Brain microvascular endothelial cell (primary cell): Measurements from ENCODE around the gene CLIC5.

Experiments used
- DNase-seq: peaks from one replicate; pipeline ENCODE4 v3.0.0-alpha.2; 2020
- H3K27ac ChIP-seq: fragments of 250-450 bp; sonication (Bioruptor Pico); 2 replicates; pipeline ENCODE4 v1.5.1; 2020; ENCODE audit warnings: mild to moderate bottlenecking, moderate library complexity
- H3K27me3 ChIP-seq: fragments of 250-450 bp; sonication (Bioruptor Pico); replicated peaks from 2 replicates; pipeline ENCODE4 v1.5.1; 2020; ENCODE audit warnings: mild to moderate bottlenecking
- H3K36me3 ChIP-seq: fragments of 250-450 bp; sonication (Bioruptor Pico); replicated peaks from 2 replicates; pipeline ENCODE4 v1.5.1; 2020; ENCODE audit warnings: mild to moderate bottlenecking
- H3K4me3 ChIP-seq: 2 replicates; pipeline ENCODE4 v1.5.1; 2011; ENCODE audit warnings: low read depth, mild to moderate bottlenecking, control low read depth, low read length, moderate library complexity
- CTCF ChIP-seq: IDR thresholded peaks from 2 replicates; pipeline ENCODE4 v1.5.1; 2011; ENCODE audit warnings: low read depth, mild to moderate bottlenecking, moderate library complexity, low read length, control low read depth, inconsistent platforms; ENCODE audit errors: missing control alignments
- in situ Hi-C: cut with HindIII; loops from 2 replicates; pipeline ENCODE4 v1.10.0; 2017; ENCODE audit warnings: low sequenced_read_pairs, low pct_ligation_motif_present

The CLIC5 gene

DNA sequence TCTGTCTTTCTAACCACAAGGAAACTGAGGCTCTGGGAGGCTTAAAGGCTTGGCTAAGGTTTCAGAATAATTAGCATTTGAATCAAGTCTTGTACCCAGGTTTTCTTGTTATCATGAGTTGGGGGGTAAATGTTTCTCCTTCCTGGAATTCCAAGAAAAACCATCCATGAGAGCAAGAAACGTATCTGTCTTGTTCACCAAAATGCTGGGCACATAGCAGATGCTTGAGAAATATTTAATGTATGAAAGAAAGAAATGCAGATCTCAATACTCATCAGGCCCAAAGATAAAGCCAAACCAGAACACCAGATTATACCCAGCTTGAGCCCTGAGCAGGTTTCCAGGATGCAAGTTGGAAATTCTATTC lies 164.6 kb downstream of the CLIC5 start:
- H3K36me3 ChIP-seq: no peaks in the 10 kb centered on the region
- in situ Hi-C loops: no loop called here
- H3K4me3 ChIP-seq: no peak overlapping the region
- H3K27ac ChIP-seq: no peak overlapping the region
- no peak for DNase-seq
- H3K27me3 ChIP-seq: no peaks in the 10 kb centered on the region
- TF ChIP-seq CTCF: no peak

DNA sequence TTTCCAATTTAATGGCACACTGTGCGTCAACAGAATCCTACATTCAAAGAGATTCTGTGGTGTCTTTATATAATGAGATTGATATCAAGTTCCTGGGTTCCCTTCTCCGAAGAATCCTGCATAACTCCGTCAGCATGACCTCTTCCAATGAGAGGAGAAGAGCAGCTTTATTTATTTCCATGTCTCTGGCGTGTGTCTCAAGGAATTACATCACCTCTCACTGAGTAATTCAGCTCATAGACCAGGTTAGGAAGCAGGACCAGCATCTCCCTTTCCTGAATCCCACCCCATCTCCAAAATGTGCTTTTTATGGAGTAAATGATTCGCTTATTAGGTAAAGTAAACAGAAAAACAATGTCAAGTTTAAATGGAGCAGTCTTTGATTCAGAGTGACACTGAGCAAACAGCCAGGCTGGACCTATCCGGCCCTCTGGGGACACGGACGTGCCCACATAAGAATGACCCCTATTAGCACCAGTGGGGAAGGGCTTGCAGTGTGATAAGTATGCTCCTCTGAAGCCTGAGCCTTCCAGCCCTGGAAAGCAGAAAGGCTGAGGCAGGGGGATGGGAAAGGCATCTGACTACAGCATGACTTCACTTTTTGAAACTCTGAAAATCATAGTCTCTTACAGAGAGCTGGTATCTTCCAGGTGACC lies 165.2 kb downstream of the CLIC5 start:
- in situ Hi-C loops: no loop called here

GRCh38 chr6:45845567-45845966 lies 170.1 kb downstream of the CLIC5 start:
- H3K36me3 ChIP-seq: no peaks in the 10 kb centered on the region
- no peaks in the 10 kb centered on the region for H3K27me3 ChIP-seq
- DNase-seq: no peak
- in situ Hi-C loops: no loop called here
- no peak overlapping the region for H3K27ac ChIP-seq
- H3K4me3 ChIP-seq: no peak overlapping the region
- no peak for TF ChIP-seq CTCF

More for the DNA sequence above, 165.2 kb downstream of the CLIC5 start:
- no peaks in the 10 kb centered on the region for H3K27me3 ChIP-seq
- no peak for TF ChIP-seq CTCF
- H3K36me3 ChIP-seq: no peaks in the 10 kb centered on the region
- no peak overlapping the region for H3K27ac ChIP-seq
- H3K4me3 ChIP-seq: no peak overlapping the region
- no peak for DNase-seq

DNA sequence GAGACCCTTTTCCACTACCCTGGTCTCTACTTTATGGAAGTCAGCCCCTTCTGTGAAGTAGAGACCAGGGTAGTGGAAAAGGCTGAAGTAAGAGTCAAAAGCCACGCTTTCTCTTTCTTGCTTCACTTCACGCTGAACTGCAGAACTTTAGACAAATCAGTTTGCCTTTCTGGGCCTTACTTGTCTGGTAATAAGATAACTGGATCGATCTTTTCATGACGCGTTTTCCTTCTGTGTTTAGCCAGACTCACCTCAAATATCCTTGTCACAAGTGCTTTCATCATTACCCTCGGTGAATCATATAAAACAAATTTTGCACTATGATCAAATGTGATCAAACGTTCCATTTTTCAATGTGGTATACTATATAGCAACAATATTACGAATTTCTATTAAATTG lies 170.7 kb downstream of the CLIC5 start:
- TF ChIP-seq CTCF: no peak
- in situ Hi-C loops: no loop called here
- H3K36me3 ChIP-seq: no peaks in the 10 kb centered on the region

GRCh38 chr6:45843848-45844521 lies 171.7 kb downstream of the CLIC5 start:
- TF ChIP-seq CTCF: no peak
- Histone ChIP-seq H3K27ac (no peak overlapping the region), H3K36me3 (no peaks in the 10 kb centered on the region), H3K4me3 (no peak overlapping the region), H3K27me3 (no peaks in the 10 kb centered on the region)
- in situ Hi-C loops: no loop called here
- DNase-seq: no peak

More for the DNA sequence above, 170.7 kb downstream of the CLIC5 start:
- Histone ChIP-seq H3K27me3 (no peaks in the 10 kb centered on the region), H3K27ac (no peak overlapping the region), H3K4me3 (no peak overlapping the region)
- DNase-seq: no peak

GRCh38 chr6:45841062-45841461 lies 174.6 kb downstream of the CLIC5 start:
- TF ChIP-seq CTCF: no peak
- no peak for DNase-seq
- Histone ChIP-seq H3K36me3 (no peaks in the 10 kb centered on the region), H3K27ac (no peak overlapping the region), H3K4me3 (no peak overlapping the region), H3K27me3 (no peaks in the 10 kb centered on the region)
- in situ Hi-C loops: no loop called here
